NB4 (cell line): Measurements from ENCODE around the gene DNAJA2.

ENCODE experiments used
- DNase-seq: peaks from one replicate; pipeline ENCODE4 v3.0.0; 2010; ENCODE audit warnings: low read depth
- H3K4me3 ChIP-seq: one replicate; pipeline ENCODE4 v1.5.1; 2011; ENCODE audit warnings: mild to moderate bottlenecking, low read depth, low read length, moderate library complexity
- MAX ChIP-seq: IDR thresholded peaks from 2 replicates; pipeline ENCODE4 v1.6.1; 2011; ENCODE audit warnings: low read depth, low read length
- MYC ChIP-seq: IDR thresholded peaks from 2 replicates; pipeline ENCODE4 v1.6.1; 2011; ENCODE audit warnings: low read depth, low read length
- POLR2A ChIP-seq: IDR thresholded peaks from 2 replicates; pipeline ENCODE4 v1.6.1; 2011; ENCODE audit warnings: mild to moderate bottlenecking; ENCODE audit not compliant: insufficient read length; ENCODE audit errors: extremely low read depth
- TF ChIP-seq, protein P1 (sequence below): IDR thresholded peaks from one replicate; pipeline ENCODE4 v1.5.1; 2012; ENCODE audit warnings: low read depth, low read length

DNAJA2 gene

GRCh38 chr16:46914556-46915201, 58.8 kb downstream of the DNAJA2 start:
- H3K4me3 ChIP-seq: no peak overlapping the region
- no peak for DNase-seq
- TF ChIP-seq POLR2A (no peak), MAX (no peak), MYC (no peak)
- TF ChIP-seq, protein P1, sequence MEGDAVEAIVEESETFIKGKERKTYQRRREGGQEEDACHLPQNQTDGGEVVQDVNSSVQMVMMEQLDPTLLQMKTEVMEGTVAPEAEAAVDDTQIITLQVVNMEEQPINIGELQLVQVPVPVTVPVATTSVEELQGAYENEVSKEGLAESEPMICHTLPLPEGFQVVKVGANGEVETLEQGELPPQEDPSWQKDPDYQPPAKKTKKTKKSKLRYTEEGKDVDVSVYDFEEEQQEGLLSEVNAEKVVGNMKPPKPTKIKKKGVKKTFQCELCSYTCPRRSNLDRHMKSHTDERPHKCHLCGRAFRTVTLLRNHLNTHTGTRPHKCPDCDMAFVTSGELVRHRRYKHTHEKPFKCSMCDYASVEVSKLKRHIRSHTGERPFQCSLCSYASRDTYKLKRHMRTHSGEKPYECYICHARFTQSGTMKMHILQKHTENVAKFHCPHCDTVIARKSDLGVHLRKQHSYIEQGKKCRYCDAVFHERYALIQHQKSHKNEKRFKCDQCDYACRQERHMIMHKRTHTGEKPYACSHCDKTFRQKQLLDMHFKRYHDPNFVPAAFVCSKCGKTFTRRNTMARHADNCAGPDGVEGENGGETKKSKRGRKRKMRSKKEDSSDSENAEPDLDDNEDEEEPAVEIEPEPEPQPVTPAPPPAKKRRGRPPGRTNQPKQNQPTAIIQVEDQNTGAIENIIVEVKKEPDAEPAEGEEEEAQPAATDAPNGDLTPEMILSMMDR: no peak

- DNase-seq: no peak
- no peak overlapping the region for H3K4me3 ChIP-seq
- no peak for TF ChIP-seq MAX
- TF ChIP-seq MYC: no peak
- TF ChIP-seq, protein P1: no peak
- TF ChIP-seq POLR2A: no peak
These were observed 61.8 kb downstream of the DNAJA2 start for GRCh38 chr16:46911650-46912049.

GRCh38 chr16:46911038-46911437, 62.4 kb downstream of the DNAJA2 start:
- no peak overlapping the region for H3K4me3 ChIP-seq
- DNase-seq: no peak
- TF ChIP-seq POLR2A (no peak), MAX (no peak), MYC (no peak)
- TF ChIP-seq, protein P1: no peak

- peak; percentile 81 for DNase-seq
- H3K4me3 ChIP-seq: no peak overlapping the region
- no peak for TF ChIP-seq MAX
- no peak for TF ChIP-seq POLR2A
- TF ChIP-seq MYC: no peak
- TF ChIP-seq, protein P1: peak; percentile 62
These were observed 64.7 kb downstream of the DNAJA2 start for GRCh38 chr16:46908540-46909372.

GRCh38 chr16:46907061-46907774, 66.3 kb downstream of the DNAJA2 start:
- H3K4me3 ChIP-seq: no peak overlapping the region
- TF ChIP-seq MYC (no peak), MAX (no peak), POLR2A (no peak)
- TF ChIP-seq, protein P1: no peak
- no peak for DNase-seq
